GM23248 (cell line): ENCODE measurements around the gene RBBP5.

Experiments used
- EZH2 ChIP-seq: fragments of 200-600 bp; sonication (generic); IDR thresholded peaks from 2 replicates; pipeline ENCODE4 v1.6.1; 2018; ENCODE audit warnings: antibody characterized with exemption, mild to moderate bottlenecking; ENCODE audit not compliant: insufficient read depth, poor library complexity, severe bottlenecking
- EZH2phosphoT487 ChIP-seq: fragments of 200-600 bp; sonication (generic); IDR thresholded peaks from 2 replicates; pipeline ENCODE4 v1.6.1; 2018; ENCODE audit warnings: antibody characterized with exemption, moderate library complexity, mild to moderate bottlenecking, low read depth; ENCODE audit not compliant: insufficient read depth

GRCh38 chr1:205041001-205041715, 80.6 kb downstream of the RBBP5 start:
- TF ChIP-seq EZH2 (no peak), EZH2phosphoT487 (no peak)
